ENCODE results near the gene LILRB4. TPM values are rescaled to one million over a fixed set of nuclear protein-coding genes. Genes with fewer than 3 reads are reported as not detected.

LILRB4 gene
- total and polyA plus RNA-seq, 2 experiments from 2014 or later = not detected

DNA sequence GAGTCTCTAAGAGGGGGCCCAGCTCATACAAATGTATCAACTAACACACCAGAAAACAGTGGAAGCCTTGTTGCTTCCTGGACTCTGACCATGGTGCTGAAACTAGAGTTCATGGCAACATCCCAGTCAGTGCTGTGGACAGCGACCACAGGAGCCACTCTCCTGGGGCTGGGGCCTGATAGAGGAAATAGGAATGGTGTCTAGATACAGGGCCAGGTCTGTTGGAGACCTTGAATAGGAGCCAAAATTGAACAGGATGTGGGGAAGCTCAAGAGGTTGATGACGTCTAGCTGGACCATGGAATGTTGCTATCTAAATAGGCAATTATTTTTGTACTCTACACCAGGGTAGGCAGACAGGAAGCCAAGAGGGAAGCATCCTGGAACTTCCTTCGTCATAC is 21.7 kb downstream of the LILRB4 start:
- in situ Hi-C loops (cut with MboI) = no loop called here
- H3K27me3 ChIP-seq (replicated peaks; ENCODE audit: insufficient read depth) = no peaks in the 10 kb centered on the region
- H3K27ac ChIP-seq = no peak overlapping the region
- no peak overlapping the region for H3K4me3 ChIP-seq
- TF ChIP-seq EZH2phosphoT487 (IDR thresholded peaks at IDR 0.05; ENCODE audit: insufficient read depth, low read depth) = no peak
- TF ChIP-seq EZH2 (IDR thresholded peaks at IDR 0.05; ENCODE audit: insufficient read depth, poor library complexity, severe bottlenecking) = no peak
- no peaks in the 10 kb centered on the region for H4K20me1 ChIP-seq (ENCODE audit: insufficient read depth)
- H3K79me2 ChIP-seq (ENCODE audit: insufficient read depth) = no peaks in the 10 kb centered on the region
- H3F3A ChIP-seq (ENCODE audit: insufficient read depth) = no peaks in the 10 kb centered on the region
- 1 to 3% methylated on average over 3 of the region's 3 CpGs for WGBS, 2 experiments (ENCODE audit: low coverage in 1 of 2, low lambda C conversion rate in 2 of 2, missing lambda C conversion rate in 2 of 2)
- no peaks in the 10 kb centered on the region for H3K9me2 ChIP-seq (ENCODE audit: insufficient read depth)
- peak; percentile 38 for DNase-seq
- H3K4me1 ChIP-seq (ENCODE audit: insufficient read depth) = no peaks in the 10 kb centered on the region
- no peak overlapping the region for H2AFZ ChIP-seq
- H3K4me2 ChIP-seq (ENCODE audit: unreplicated experiment) = no peak overlapping the region
- H3K9me3 ChIP-seq (ENCODE audit: low read depth) = no peaks in the 10 kb centered on the region
- H3K9ac ChIP-seq = no peak overlapping the region
- no peaks in the 10 kb centered on the region for H3K36me3 ChIP-seq (ENCODE audit: low read depth)

GRCh38 chr19:54691582-54692297 is 29.0 kb downstream of the LILRB4 start:
- Histone ChIP-seq H3K4me1 (ENCODE audit: insufficient read depth) (no peaks in the 10 kb centered on the region), H3F3A (ENCODE audit: insufficient read depth) (no peaks in the 10 kb centered on the region), H2AFZ (no peak overlapping the region), H3K9me3 (ENCODE audit: low read depth) (no peaks in the 10 kb centered on the region), H3K27me3 (replicated peaks; ENCODE audit: insufficient read depth) (no peaks in the 10 kb centered on the region), H3K9ac (no peak overlapping the region), H3K79me2 (ENCODE audit: insufficient read depth) (no peaks in the 10 kb centered on the region), H3K36me3 (ENCODE audit: low read depth) (no peaks in the 10 kb centered on the region), H3K4me3 (no peak overlapping the region), H3K4me2 (ENCODE audit: unreplicated experiment) (no peak overlapping the region), H4K20me1 (ENCODE audit: insufficient read depth) (no peaks in the 10 kb centered on the region), H3K9me2 (ENCODE audit: insufficient read depth) (no peaks in the 10 kb centered on the region), H3K27ac (no peak overlapping the region)
- TF ChIP-seq EZH2 (IDR thresholded peaks at IDR 0.05; ENCODE audit: insufficient read depth, poor library complexity, severe bottlenecking) = no peak
- no peak for TF ChIP-seq EZH2phosphoT487 (IDR thresholded peaks at IDR 0.05; ENCODE audit: insufficient read depth, low read depth)
- WGBS, 2 experiments (ENCODE audit: low coverage in 1 of 2, low lambda C conversion rate in 2 of 2, missing lambda C conversion rate in 2 of 2) = 32 to 36% methylated on average over 9 of the region's 9 CpGs
- DNase-seq = no peak
- in situ Hi-C loops (cut with MboI) = no loop called here

DNA sequence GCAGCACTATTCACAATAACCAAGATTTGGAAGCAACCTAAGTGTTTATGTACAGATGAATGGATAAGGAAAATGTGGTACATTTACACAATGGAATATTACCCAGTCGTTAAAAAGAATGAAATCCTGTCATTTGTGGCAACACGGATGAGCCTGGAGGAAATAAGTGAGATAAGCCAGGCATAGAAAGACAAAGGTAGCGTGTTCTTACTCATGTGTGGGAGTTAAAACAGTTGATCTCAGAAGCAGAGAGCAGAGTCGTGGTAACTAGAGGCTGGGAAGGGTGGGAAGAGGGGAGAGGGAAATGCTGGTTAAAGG is 29.5 kb downstream of the LILRB4 start:
- Histone ChIP-seq H3K4me1 (ENCODE audit: insufficient read depth) (no peaks in the 10 kb centered on the region), H3K4me3 (no peak overlapping the region), H3K27me3 (replicated peaks; ENCODE audit: insufficient read depth) (no peaks in the 10 kb centered on the region), H4K20me1 (ENCODE audit: insufficient read depth) (no peaks in the 10 kb centered on the region), H3K9me2 (ENCODE audit: insufficient read depth) (no peaks in the 10 kb centered on the region), H3K79me2 (ENCODE audit: insufficient read depth) (no peaks in the 10 kb centered on the region), H3K4me2 (ENCODE audit: unreplicated experiment) (no peak overlapping the region), H3K9me3 (ENCODE audit: low read depth) (no peaks in the 10 kb centered on the region), H3K9ac (no peak overlapping the region), H3K27ac (no peak overlapping the region), H2AFZ (no peak overlapping the region), H3F3A (ENCODE audit: insufficient read depth) (no peaks in the 10 kb centered on the region), H3K36me3 (ENCODE audit: low read depth) (no peaks in the 10 kb centered on the region)
- in situ Hi-C loops (cut with MboI) = no loop called here
- no peak for DNase-seq
- TF ChIP-seq EZH2 (IDR thresholded peaks at IDR 0.05; ENCODE audit: insufficient read depth, poor library complexity, severe bottlenecking) = no peak
- TF ChIP-seq EZH2phosphoT487 (IDR thresholded peaks at IDR 0.05; ENCODE audit: insufficient read depth, low read depth) = no peak
- WGBS, 2 experiments (ENCODE audit: low coverage in 1 of 2, low lambda C conversion rate in 2 of 2, missing lambda C conversion rate in 2 of 2) = 2 to 15% methylated on average over 4 of the region's 4 CpGs

DNA sequence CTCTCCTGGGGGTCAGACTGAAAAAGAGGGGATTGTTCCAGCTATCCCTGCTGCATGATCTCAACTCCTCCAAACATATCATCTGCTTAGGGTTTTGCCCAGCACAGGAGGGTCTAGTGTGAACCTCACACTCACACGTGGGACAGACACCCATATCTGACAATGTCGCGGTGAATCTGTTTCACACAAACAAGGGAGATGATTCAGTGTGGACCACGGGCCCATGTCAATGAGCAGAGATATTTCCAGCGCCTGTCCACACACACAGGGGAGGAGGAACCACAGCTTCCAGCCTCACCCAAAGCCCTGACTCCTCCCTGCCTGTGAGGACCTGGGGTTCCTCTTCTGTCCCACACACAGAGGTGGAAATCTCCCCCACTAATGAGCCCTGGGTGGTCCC is 31.9 kb downstream of the LILRB4 start:
- Histone ChIP-seq H3K27me3 (replicated peaks; ENCODE audit: insufficient read depth) (no peaks in the 10 kb centered on the region), H2AFZ (no peak overlapping the region), H3K4me3 (no peak overlapping the region), H3K4me1 (ENCODE audit: insufficient read depth) (no peaks in the 10 kb centered on the region), H3K79me2 (ENCODE audit: insufficient read depth) (no peaks in the 10 kb centered on the region), H3K27ac (no peak overlapping the region), H3K9me3 (ENCODE audit: low read depth) (no peaks in the 10 kb centered on the region), H3K36me3 (ENCODE audit: low read depth) (no peaks in the 10 kb centered on the region), H3K4me2 (ENCODE audit: unreplicated experiment) (no peak overlapping the region), H3F3A (ENCODE audit: insufficient read depth) (no peaks in the 10 kb centered on the region), H4K20me1 (ENCODE audit: insufficient read depth) (no peaks in the 10 kb centered on the region), H3K9ac (no peak overlapping the region), H3K9me2 (ENCODE audit: insufficient read depth) (no peaks in the 10 kb centered on the region)
- no peak for TF ChIP-seq EZH2 (IDR thresholded peaks at IDR 0.05; ENCODE audit: insufficient read depth, poor library complexity, severe bottlenecking)
- no peak for TF ChIP-seq EZH2phosphoT487 (IDR thresholded peaks at IDR 0.05; ENCODE audit: insufficient read depth, low read depth)
- DNase-seq = no peak
- in situ Hi-C loops (cut with MboI) = no loop called here
- 30 to 33% methylated on average over 5 of the region's 5 CpGs for WGBS, 2 experiments (ENCODE audit: low coverage in 1 of 2, low lambda C conversion rate in 2 of 2, missing lambda C conversion rate in 2 of 2)
